ENCODE results near the gene GSPT2. TPM values are rescaled to one million over a fixed set of nuclear protein-coding genes. Genes with fewer than 3 reads are reported as not detected.

The GSPT2 gene
- total RNA-seq, 4 donors from 2014 or later, result 3.1 to 5.2 (median 4.2) TPM

GRCh38 chrX:51742586-51742985 is 656 bp upstream of the GSPT2 start:
- no peak for ATAC-seq (ENCODE audit: low FRiP score)

GRCh38 chrX:51747671-51748070 is 4.4 kb downstream of the GSPT2 start:
- no peak for TF ChIP-seq CTCF (IDR thresholded peaks at IDR 0.05)
- DNase-seq (ENCODE audit: low spot score), result no peak
- no peak for ATAC-seq (ENCODE audit: low FRiP score)

More at GRCh38 chrX:51742586-51742985, 656 bp upstream of the GSPT2 start:
- DNase-seq (ENCODE audit: low spot score), result no peak
- TF ChIP-seq CTCF (IDR thresholded peaks at IDR 0.05), result no peak

GRCh38 chrX:51759055-51759839 is 16.0 kb downstream of the GSPT2 start:
- no peak for DNase-seq (ENCODE audit: low spot score)
- no peak for ATAC-seq (ENCODE audit: low FRiP score)
- no peak for TF ChIP-seq CTCF (IDR thresholded peaks at IDR 0.05)

GRCh38 chrX:51760657-51761056 is 17.4 kb downstream of the GSPT2 start:
- no peak for TF ChIP-seq CTCF (IDR thresholded peaks at IDR 0.05)
- DNase-seq (ENCODE audit: low spot score) (no peak), ATAC-seq (ENCODE audit: low FRiP score) (no peak)

GRCh38 chrX:51766546-51766945 is 23.3 kb downstream of the GSPT2 start:
- ATAC-seq (ENCODE audit: low FRiP score), result no peak
- no peak for DNase-seq (ENCODE audit: low spot score)
- TF ChIP-seq CTCF (IDR thresholded peaks at IDR 0.05), result no peak

DNA sequence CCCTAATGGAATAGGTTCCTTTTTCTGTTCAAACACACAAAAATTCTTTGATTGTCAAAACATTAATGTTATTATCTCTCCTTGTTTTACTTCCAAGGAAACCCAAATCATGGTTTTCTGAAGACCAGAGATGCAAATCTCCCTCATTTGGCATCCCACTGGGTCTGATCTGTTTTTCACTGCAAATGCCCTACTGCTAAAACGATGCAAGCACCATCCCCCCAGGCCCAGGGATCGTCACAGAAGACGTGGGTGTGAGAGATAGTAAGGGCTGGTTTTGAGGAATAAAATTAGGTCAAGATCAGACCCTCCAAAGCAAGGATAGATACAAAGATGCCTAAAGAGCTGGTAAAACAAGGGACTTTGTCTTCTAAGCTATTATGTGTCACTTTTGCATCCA is 33.6 kb downstream of the GSPT2 start:
- TF ChIP-seq CTCF (IDR thresholded peaks at IDR 0.05), result no peak
- DNase-seq (ENCODE audit: low spot score) (no peak), ATAC-seq (ENCODE audit: low FRiP score) (no peak)

GRCh38 chrX:51779306-51779705 is 36.1 kb downstream of the GSPT2 start:
- ATAC-seq (ENCODE audit: low FRiP score) (no peak), DNase-seq (ENCODE audit: low spot score) (no peak)
- no peak for TF ChIP-seq CTCF (IDR thresholded peaks at IDR 0.05)
